RWPE2 (cell line): ENCODE data around the gene PIM3.

Experiments
- ATAC-seq: fragments of 200-7000 bp; cut with Tn5 transposase; 3 replicates; pipeline ENCODE4 v1.9.1; 2021; ENCODE audit warnings: low read depth
- DNase-seq: peaks from one replicate; pipeline ENCODE4 v3.0.0-alpha.2; 2020; ENCODE audit warnings: low spot score
- H3K27ac ChIP-seq: fragments of 450-650 bp; 2 replicates; pipeline ENCODE4 v1.5.1; 2017; ENCODE audit warnings: mild to moderate bottlenecking; ENCODE audit not compliant: poor library complexity, severe bottlenecking
- H3K27me3 ChIP-seq: fragments of 250-450 bp; sonication (Bioruptor Pico); 2 replicates; pipeline ENCODE4 v1.5.1; 2021; ENCODE audit warnings: mild to moderate bottlenecking, moderate library complexity; ENCODE audit not compliant: insufficient read depth, poor library complexity, severe bottlenecking
- H3K36me3 ChIP-seq: fragments of 250-450 bp; sonication (Bioruptor Pico); 2 replicates; pipeline ENCODE4 v1.5.1; 2020; ENCODE audit warnings: low read depth, mild to moderate bottlenecking, moderate library complexity
- H3K4me1 ChIP-seq: fragments of 250-450 bp; sonication (Bioruptor Pico); 2 replicates; pipeline ENCODE4 v1.5.1; 2021; ENCODE audit warnings: mild to moderate bottlenecking, moderate library complexity; ENCODE audit not compliant: insufficient read depth, poor library complexity, severe bottlenecking
- H3K4me3 ChIP-seq: fragments of 250-450 bp; sonication (Bioruptor Pico); 2 replicates; pipeline ENCODE4 v1.5.1; 2021; ENCODE audit warnings: mild to moderate bottlenecking, moderate library complexity; ENCODE audit not compliant: severe bottlenecking
- H3K9me3 ChIP-seq: fragments of 250-450 bp; sonication (Bioruptor Pico); 2 replicates; pipeline ENCODE4 v1.5.1; 2021; ENCODE audit warnings: mild to moderate bottlenecking, moderate library complexity; ENCODE audit not compliant: severe bottlenecking
- TF ChIP-seq, protein P1 (sequence below): fragments of 450-650 bp; IDR thresholded peaks from one replicate; pipeline ENCODE4 v1.5.1; 2017; ENCODE audit warnings: mild to moderate bottlenecking, moderate library complexity; ENCODE audit not compliant: poor library complexity, severe bottlenecking

The PIM3 gene

DNA sequence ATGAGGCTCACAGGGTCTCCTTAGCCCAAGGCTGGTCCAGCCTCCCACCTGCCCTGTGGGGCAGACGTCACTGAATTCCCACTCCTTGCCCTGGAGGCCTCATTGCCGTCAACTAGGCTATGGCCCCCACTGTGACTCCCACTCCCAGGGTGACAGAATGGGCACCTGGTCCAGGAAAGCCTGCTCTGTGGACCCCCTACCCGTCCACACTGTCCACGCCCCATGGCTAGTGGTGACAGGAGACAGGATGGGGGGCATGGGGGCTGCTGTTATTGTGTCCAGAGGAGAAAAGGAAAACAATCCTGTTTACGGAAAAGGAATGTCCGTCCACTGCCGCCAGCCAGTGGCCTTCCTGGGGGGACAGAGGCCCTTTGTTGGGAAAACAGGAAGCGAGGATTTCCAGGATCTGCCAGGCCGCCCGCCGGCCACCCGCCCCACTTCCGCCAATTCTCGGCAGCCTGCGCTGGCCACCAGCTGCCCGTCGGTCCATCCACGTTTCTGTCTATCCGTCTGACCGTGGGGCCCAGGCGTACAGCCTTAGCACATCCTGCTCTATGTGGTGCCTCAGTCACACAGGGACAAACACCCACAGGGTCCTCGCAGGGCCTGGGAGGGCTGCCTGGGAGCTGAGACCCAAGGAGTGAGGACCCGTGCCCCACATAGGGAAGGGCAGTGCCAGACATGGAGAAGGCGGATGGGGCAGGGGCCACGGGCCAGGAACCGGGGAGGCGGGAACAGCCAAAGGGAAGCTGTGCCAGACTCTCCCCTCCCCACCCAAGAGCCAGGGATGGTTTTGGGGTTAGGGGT, 22.6 kb upstream of the PIM3 start:
- no peak for DNase-seq
- no peaks in the 10 kb centered on the region for H3K36me3 ChIP-seq
- H3K9me3 ChIP-seq: no peaks in the 10 kb centered on the region
- no peak overlapping the region for H3K27ac ChIP-seq
- TF ChIP-seq, protein P1, sequence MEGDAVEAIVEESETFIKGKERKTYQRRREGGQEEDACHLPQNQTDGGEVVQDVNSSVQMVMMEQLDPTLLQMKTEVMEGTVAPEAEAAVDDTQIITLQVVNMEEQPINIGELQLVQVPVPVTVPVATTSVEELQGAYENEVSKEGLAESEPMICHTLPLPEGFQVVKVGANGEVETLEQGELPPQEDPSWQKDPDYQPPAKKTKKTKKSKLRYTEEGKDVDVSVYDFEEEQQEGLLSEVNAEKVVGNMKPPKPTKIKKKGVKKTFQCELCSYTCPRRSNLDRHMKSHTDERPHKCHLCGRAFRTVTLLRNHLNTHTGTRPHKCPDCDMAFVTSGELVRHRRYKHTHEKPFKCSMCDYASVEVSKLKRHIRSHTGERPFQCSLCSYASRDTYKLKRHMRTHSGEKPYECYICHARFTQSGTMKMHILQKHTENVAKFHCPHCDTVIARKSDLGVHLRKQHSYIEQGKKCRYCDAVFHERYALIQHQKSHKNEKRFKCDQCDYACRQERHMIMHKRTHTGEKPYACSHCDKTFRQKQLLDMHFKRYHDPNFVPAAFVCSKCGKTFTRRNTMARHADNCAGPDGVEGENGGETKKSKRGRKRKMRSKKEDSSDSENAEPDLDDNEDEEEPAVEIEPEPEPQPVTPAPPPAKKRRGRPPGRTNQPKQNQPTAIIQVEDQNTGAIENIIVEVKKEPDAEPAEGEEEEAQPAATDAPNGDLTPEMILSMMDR: no peak
- peaks cover 9% of the 10 kb centered on the region for H3K4me1 ChIP-seq
- H3K4me3 ChIP-seq: no peak overlapping the region
- no peak for ATAC-seq
- no peaks in the 10 kb centered on the region for H3K27me3 ChIP-seq

DNA sequence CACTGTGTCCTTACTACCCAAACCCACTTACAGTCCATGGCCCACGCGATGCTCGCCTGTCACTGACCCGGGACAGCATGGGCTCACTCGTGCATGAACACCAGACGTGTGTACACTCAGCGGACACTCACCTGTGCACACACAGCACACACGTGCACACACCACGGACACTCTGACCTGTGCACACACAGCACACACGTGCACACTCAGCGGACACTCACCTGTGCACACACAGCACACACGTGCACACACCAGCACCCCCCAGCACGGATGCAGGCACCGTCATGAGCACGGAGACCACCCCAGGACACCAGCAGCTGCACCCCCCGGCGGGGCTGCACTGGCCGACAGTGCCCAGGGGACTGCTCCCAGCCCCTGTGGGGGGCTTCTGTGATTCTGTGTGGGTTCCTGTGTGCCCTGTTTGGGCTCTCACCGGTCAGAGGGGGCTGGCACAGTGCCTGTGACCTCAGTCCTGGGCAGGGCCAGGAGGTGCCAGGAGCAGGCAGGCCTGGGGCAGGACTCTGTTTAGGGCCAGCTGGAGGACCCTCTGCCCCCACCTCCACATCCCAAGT, 21.9 kb upstream of the PIM3 start:
- TF ChIP-seq, protein P1: no peak
- Histone ChIP-seq H3K27me3 (no peaks in the 10 kb centered on the region), H3K9me3 (no peaks in the 10 kb centered on the region), H3K4me3 (no peak overlapping the region), H3K4me1 (peaks cover 9% of the 10 kb centered on the region), H3K27ac (no peak overlapping the region), H3K36me3 (no peaks in the 10 kb centered on the region)
- no peak for ATAC-seq
- no peak for DNase-seq

DNA sequence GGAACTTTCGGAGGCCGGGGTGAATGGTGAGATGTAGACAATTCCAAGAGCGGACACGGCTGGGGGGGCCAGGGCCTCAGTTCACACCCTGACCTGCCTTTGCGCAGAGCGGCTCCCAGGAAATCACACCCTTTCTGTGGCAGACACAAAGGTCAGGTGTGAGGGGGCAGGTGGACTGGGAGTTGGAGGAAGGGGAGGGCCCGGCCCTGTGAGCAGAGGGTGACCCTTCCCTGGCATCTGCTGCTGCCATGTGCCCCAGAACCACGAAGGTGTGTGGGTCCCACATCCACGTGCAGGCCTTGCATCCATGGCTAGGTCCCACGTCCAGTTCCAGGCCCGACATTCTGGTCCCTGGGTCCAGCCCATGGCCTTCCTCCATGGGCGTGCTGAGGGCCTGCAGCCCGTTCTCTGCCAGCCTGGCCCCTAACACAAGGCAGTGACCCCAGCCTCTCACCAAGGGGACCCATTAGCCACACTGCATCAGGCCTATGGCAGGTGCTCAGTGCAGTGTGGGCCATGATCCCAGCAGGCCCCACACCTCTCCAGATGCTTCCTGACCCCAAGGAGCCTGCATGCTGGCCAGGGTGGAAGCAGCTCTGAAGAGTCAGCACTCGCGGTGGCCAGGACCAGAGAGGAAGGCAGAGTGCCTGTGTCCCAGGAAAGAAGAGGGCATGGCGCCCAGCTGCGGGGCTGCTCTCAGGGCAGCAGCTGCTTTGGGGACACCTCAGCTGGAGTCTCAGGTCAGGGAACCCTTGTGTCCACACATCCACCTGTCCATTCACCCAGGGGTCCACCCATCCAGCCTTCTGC, 18.9 kb upstream of the PIM3 start:
- no peaks in the 10 kb centered on the region for H3K9me3 ChIP-seq
- TF ChIP-seq, protein P1: no peak
- ATAC-seq (no peak), DNase-seq (no peak)
- no peaks in the 10 kb centered on the region for H3K36me3 ChIP-seq
- H3K27me3 ChIP-seq: no peaks in the 10 kb centered on the region
- H3K27ac ChIP-seq: no peak overlapping the region
- H3K4me1 ChIP-seq: peaks cover 1% of the 10 kb centered on the region
- H3K4me3 ChIP-seq: no peak overlapping the region

DNA sequence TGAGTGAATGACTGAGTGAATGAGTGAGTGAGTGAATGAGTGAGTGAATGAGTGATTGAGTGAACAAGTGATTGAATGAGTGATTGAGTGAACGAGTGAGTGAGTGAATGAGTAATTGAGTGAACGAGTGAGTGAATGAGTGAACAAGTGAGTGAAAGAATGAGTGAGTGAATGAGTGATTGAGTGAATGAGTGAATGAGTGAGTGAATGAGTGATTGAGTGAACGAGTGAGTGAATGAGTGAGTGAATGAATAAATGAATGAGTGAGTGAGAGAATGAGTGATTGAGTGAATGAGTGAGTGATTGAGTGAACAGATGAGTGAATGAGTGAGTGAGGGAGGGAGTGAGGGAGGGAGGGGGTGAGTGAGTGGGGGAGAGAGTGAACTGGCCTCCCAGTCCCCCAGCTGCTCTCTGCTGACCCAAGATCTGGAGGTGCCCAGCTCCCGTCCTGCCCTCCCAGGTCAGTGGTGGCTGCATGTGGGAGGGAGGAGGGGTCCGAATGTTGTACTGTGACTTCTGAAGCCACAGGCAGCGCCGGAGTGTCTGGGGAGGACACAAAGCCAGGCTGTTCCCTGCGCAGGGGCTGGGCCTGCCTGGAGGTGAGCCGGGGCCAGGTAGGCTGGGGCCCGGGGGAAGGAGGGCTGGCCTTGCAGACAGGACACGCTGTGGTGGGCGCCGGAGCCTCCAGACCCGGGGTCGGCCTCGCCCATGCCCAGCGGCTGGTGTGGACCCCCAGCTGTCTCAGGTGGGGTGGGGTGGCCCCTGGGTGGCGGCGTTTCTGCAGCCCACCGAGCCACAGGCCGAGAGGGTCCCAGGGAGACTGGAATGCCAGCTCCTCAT, 17.8 kb upstream of the PIM3 start:
- Histone ChIP-seq H3K27ac (no peak overlapping the region), H3K27me3 (no peaks in the 10 kb centered on the region), H3K9me3 (no peaks in the 10 kb centered on the region), H3K4me1 (peaks cover 6% of the 10 kb centered on the region), H3K4me3 (no peak overlapping the region), H3K36me3 (no peaks in the 10 kb centered on the region)
- DNase-seq (no peak), ATAC-seq (0 out of 3 replicates have a peak, but pooled peaks have one; percentile 35)
- TF ChIP-seq, protein P1: no peak
